Stimulated activated effector memory CD8-positive, alpha-beta T cell treated with anti-CD3 and anti-CD28 coated beads, Interleukin-12 subunit alpha, Interleukin-12 subunit beta, amount 100 ng/mL, for 72 hours (primary cell): Measurements from ENCODE around the gene PTPN18.

Source experiments
- ATAC-seq: fragments of 150-1000 bp; cut with Tn5 transposase; 2 replicates; pipeline ENCODE4 v1.10.0; 2021
- DNase-seq, 2 donors: peaks; one replicate each; pipeline ENCODE4 v3.0.0; 2021 to 2022; ENCODE audit warnings: low spot score in 2 of 2
- H3K27ac Mint-ChIP-seq: one replicate; pipeline ENCODE4 v1.8.0; 2022; ENCODE audit warnings: mild to moderate bottlenecking, mixed read lengths
- H3K36me3 Mint-ChIP-seq: one replicate; pipeline ENCODE4 v1.8.0; 2022; ENCODE audit warnings: mild to moderate bottlenecking, mixed read lengths
- H3K4me1 Mint-ChIP-seq: one replicate; pipeline ENCODE4 v1.8.0; 2022; ENCODE audit warnings: mixed read lengths
- H3K4me3 Mint-ChIP-seq: one replicate; pipeline ENCODE4 v1.8.0; 2022; ENCODE audit warnings: mild to moderate bottlenecking, mixed read lengths
- H3K9me3 Mint-ChIP-seq: one replicate; pipeline ENCODE4 v1.8.0; 2022; ENCODE audit warnings: mixed read lengths

Gene PTPN18

DNA sequence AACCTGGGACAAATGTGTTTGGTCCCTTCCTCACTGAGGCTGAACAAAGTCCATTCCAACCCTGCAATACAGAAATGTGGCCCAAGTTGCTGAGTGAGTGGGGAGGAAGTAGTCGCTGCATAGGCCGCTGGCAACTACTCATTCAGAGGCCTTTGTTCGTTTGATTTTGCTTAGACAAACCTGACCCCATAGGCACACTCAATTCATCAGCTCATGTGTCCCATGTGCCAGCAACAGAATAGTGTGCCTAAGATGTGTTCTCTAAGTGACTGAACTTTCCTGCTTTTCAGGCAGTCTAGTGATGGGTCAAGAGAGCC, 23.0 kb downstream of the PTPN18 start:
- no peak overlapping the region for H3K27ac Mint-ChIP-seq
- no peak overlapping the region for H3K4me3 Mint-ChIP-seq
- H3K36me3 Mint-ChIP-seq: peaks cover 65% of the 10 kb centered on the region
- no peak for ATAC-seq
- no peaks in the 10 kb centered on the region for H3K9me3 Mint-ChIP-seq
- H3K4me1 Mint-ChIP-seq: peaks cover 58% of the 10 kb centered on the region
- no peak for DNase-seq

DNA sequence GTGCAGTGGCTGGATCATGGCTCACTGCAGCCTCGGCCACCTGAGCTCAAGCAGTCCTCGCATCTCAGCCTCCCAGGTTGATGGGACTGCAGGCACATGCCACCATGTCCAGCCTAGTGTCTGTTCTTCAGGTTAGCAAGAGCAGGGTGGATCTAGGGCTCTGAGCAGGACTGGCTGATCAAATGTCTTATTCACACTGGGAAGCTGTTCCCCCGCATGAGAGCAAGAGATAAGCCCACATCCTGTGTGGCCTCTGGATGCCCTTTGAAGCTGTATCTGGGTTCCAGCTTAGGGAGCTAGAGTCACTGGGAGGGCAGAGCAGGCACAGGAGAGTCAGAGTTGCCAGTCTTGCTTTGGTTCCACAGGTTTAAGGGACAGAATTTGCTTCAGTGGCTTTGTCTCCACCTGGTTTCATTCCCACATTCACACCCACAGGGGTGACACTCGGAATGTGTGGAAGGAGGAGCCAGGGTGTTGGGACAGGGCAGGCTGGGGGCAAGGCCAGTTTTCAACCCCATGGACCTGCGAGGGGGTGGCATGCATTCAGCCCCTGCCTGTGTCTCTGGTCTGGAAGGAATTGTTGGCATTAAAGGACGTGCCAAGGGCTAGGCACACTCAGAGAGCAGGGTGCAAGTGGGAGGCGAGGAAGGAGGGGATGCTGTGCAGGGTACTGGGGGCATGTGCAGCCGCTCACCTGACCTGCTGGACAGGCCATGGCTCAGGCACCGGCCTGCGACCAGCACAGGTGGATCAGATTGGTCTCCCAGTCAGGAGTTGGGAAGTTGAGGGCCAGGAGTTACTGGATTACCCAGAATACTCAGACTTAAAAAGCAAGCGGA, 24.5 kb downstream of the PTPN18 start:
- Mint-ChIP-seq H3K4me3 (no peak overlapping the region), H3K36me3 (peaks cover 52% of the 10 kb centered on the region), H3K27ac (peak overlapping the region; percentile 20), H3K9me3 (no peaks in the 10 kb centered on the region), H3K4me1 (peaks cover 46% of the 10 kb centered on the region)
- DNase-seq (no peak), ATAC-seq (peak; percentile 91)

- peaks cover 44% of the 10 kb centered on the region for H3K4me1 Mint-ChIP-seq
- ATAC-seq: no peak
- no peak overlapping the region for H3K27ac Mint-ChIP-seq
- H3K9me3 Mint-ChIP-seq: no peaks in the 10 kb centered on the region
- H3K36me3 Mint-ChIP-seq: peaks cover 48% of the 10 kb centered on the region
- DNase-seq: no peak
- no peak overlapping the region for H3K4me3 Mint-ChIP-seq
Measured at GRCh38 chr2:130381145-130381544, 25.3 kb downstream of the PTPN18 start.

DNA sequence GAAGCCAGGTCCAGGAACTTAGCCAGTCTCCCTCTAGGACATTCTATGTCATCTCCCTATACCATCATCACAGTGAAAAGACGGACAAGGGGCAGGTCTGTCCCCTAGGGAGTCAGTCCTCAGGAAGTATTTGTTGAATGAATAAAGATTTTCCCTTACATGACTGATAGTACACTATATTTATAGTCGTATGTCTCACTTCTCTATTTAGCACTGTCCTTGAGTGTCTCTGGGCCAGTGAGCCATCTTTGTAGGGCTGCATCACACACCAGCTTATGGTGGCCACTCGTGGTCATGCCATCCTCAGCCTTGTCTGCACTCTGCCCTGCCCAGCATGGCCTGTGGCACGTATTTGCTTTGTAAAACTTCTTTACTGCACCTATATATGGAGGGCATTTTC, 25.8 kb downstream of the PTPN18 start:
- DNase-seq (no peak), ATAC-seq (no peak)
- H3K4me3 Mint-ChIP-seq: no peak overlapping the region
- no peaks in the 10 kb centered on the region for H3K9me3 Mint-ChIP-seq
- H3K27ac Mint-ChIP-seq: no peak overlapping the region
- peaks cover 46% of the 10 kb centered on the region for H3K36me3 Mint-ChIP-seq
- peaks cover 42% of the 10 kb centered on the region for H3K4me1 Mint-ChIP-seq

DNA sequence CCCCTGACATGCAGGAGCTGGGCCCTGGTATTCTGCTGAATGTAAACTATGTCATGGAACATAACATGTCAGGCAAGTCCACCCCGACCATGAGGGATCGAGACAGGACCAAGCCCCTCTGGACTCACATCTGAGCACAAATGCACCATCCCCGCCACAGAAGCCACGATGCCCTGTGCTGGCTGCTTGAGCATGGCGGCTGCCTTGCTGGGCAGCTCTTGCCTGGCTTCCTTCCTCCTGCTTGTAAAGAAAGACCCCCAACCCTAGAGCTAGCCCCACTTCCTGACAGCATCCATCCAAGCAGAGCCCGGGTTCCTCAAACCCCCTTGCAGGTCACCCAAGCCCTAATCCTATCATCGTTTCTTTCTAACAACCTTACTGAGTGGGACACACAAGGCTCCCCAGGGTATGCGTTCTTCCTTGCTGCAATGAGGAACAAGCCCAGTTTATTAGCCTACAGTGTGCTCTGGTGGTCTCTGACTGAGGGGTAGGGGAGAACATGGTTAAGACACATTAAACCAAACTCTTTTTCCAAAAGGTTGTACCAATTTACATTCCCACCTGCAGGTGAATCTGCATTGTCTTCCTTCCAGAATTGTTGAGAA, 26.6 kb downstream of the PTPN18 start:
- no peak for ATAC-seq
- no peak for DNase-seq
- peaks cover 46% of the 10 kb centered on the region for H3K36me3 Mint-ChIP-seq
- peak overlapping the region; percentile 14 for H3K27ac Mint-ChIP-seq
- H3K9me3 Mint-ChIP-seq: no peaks in the 10 kb centered on the region
- H3K4me3 Mint-ChIP-seq: no peak overlapping the region
- H3K4me1 Mint-ChIP-seq: peaks cover 34% of the 10 kb centered on the region

DNA sequence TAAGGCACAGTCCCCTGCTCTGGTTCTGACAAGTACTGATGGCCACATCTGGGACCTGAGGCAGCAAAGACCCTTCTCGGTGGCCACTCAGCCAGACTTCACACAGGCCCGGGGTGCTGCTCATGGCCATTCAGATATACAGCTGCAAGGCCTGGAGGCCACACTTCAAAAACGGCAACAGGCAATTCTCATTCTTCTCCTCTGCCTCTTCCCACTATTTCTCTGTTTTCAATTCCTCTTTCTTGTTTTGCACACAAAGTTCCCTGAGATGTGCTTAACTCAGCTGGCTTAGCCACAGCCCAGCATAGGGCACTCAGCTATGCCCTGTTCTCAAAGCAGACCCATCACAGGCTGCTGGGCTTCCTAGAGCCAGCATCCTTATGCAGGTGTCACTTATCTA, 29.9 kb downstream of the PTPN18 start:
- ATAC-seq: no peak
- H3K27ac Mint-ChIP-seq: no peak overlapping the region
- H3K9me3 Mint-ChIP-seq: no peaks in the 10 kb centered on the region
- peaks cover 13% of the 10 kb centered on the region for H3K4me1 Mint-ChIP-seq
- peaks cover 34% of the 10 kb centered on the region for H3K36me3 Mint-ChIP-seq
- DNase-seq: no peak
- no peak overlapping the region for H3K4me3 Mint-ChIP-seq

- Mint-ChIP-seq H3K36me3 (peaks cover 26% of the 10 kb centered on the region), H3K27ac (no peak overlapping the region)
- no peak for ATAC-seq
Measured at GRCh38 chr2:130387071-130387400, 31.2 kb downstream of the PTPN18 start.

DNA sequence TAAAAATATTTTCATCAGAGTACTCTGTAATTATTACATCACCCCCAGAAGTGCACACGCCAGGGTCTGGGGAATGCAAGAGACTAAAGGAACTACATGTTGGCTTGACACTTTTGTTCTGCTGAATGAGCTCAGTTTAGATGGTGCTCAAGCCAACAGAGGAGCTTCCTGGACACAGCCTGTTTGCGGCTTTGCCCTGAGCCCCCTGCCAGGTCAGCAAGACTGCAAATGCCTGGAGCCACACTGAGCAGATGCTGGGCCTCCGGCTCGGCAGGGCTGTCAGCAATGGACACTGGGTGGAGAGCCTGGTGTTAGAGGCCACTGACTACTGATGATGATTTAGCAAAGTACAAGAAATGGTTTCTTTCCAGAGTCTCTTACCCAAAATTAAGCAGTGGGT, 31.9 kb downstream of the PTPN18 start:
- ATAC-seq (no peak), DNase-seq (no peak)
- peaks cover 18% of the 10 kb centered on the region for H3K36me3 Mint-ChIP-seq
- no peaks in the 10 kb centered on the region for H3K9me3 Mint-ChIP-seq
- no peak overlapping the region for H3K4me3 Mint-ChIP-seq
- H3K4me1 Mint-ChIP-seq: peaks cover 22% of the 10 kb centered on the region
- H3K27ac Mint-ChIP-seq: no peak overlapping the region

More at GRCh38 chr2:130387071-130387400, 31.2 kb downstream of the PTPN18 start:
- peaks cover 19% of the 10 kb centered on the region for H3K4me1 Mint-ChIP-seq
- no peaks in the 10 kb centered on the region for H3K9me3 Mint-ChIP-seq
- DNase-seq: no peak
- no peak overlapping the region for H3K4me3 Mint-ChIP-seq

DNA sequence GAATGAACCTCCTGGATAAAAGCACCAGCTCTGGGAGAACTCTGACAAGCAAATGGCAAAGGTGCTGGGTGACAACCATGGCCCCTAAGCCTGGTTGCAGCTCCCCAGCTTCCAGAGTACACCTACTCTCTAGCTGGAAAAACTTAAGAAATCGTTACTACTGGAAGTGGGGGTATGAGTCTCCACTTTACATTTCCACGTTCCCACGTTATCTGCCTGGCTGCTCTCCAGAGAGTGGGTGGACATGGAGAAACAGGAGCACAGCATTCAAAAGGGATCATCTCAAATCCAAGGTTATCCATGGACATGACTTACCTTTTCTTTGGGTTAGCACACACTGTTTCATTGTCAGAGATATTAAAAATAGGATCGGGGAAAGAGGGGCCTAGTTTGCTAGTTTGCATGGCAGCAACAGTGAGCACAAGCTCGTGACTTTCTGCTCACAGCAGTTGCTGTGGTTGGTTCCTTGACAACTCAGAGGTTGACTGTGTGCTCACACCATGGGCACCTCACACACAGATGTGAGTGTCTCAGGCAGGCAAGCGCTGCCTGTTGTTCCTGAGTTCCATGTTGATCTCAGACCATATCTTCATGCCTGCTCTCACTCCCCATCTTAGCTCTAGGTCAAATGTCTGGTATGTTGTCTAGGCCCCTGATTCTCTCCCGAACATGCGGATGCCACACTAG, 32.5 kb downstream of the PTPN18 start:
- Mint-ChIP-seq H3K4me3 (no peak overlapping the region), H3K4me1 (peaks cover 22% of the 10 kb centered on the region), H3K36me3 (peaks cover 13% of the 10 kb centered on the region), H3K27ac (no peak overlapping the region), H3K9me3 (no peaks in the 10 kb centered on the region)
- DNase-seq (no peak), ATAC-seq (no peak)

DNA sequence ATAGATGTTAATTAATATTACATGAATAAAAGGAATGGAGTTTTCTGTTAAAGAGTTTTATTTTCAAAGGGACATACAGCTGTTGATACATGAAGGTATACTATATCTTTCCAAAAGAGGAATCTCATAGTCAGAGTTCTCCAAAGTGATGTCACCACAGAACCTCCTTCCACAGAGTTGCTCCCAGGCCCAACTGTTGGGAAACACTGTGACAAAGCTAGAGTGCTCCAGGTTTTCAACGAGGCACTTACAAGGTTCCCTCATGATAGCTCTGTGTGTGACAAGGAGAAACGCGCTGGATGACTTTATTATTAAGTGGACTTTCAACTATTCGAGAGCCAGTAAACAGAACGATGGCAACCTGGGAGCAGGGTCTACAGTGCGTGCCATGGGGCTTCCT, 33.5 kb downstream of the PTPN18 start:
- Mint-ChIP-seq H3K4me3 (no peak overlapping the region), H3K4me1 (peaks cover 22% of the 10 kb centered on the region), H3K36me3 (peaks cover 6% of the 10 kb centered on the region), H3K27ac (no peak overlapping the region), H3K9me3 (no peaks in the 10 kb centered on the region)
- ATAC-seq (no peak), DNase-seq (no peak)

DNA sequence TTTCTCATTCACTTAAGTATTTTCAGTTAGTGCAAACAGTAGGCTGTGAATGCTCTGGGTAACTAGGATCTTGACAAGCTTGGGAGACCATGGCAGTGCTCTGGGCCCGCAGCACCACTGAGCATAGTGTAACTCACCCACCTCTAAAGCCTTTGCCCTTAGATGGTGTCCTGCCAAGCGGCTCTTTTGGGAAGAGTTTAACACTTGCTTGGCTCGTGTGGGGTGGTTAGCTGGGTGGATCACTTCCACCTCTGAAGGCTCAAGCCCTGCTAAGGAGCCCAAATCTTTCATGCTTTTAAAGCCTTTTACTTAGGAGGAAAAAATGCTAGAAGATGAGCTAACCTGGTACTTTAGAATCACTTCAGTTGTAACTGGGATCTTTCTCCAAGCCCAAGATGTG, 33.9 kb downstream of the PTPN18 start:
- ATAC-seq (no peak), DNase-seq (no peak)
- Mint-ChIP-seq H3K4me1 (peaks cover 22% of the 10 kb centered on the region), H3K27ac (no peak overlapping the region), H3K4me3 (no peak overlapping the region), H3K9me3 (no peaks in the 10 kb centered on the region), H3K36me3 (peaks cover 6% of the 10 kb centered on the region)

DNA sequence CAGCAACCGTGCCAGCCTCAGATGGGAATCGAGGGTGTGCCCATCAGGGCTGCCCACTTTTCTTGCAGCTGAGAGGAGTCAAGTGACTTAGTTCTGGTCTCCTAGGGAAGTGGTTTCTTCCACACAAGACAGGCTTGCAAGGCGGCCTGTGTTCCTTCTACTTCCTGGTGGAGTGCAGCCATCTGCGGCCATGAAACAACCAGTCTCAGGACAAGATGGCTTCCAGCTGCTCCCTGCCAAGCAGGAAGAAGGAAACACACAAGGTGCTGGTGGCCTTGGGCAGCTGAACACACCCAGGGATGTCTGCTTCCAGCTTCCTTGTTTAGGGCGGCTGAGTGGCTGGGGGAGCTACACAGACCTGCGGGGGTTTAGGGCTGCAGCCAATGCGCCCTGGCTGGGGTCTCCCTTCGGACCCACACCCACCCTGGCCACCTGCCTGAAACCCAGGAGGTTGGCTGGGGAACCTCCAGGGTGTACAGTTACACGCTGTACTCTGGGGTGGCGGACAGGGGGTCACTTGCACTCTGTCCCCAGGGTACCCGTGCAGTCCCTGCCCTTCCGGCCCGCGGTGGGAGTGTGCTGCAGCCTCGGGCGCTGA, 34.7 kb downstream of the PTPN18 start:
- Mint-ChIP-seq H3K9me3 (no peaks in the 10 kb centered on the region), H3K4me3 (peak overlapping the region; percentile 79), H3K36me3 (peaks cover 6% of the 10 kb centered on the region), H3K4me1 (peaks cover 22% of the 10 kb centered on the region), H3K27ac (no peak overlapping the region)
- DNase-seq: peak in 1 of 2 donors; percentile 45
- ATAC-seq: peak; percentile 6

- Mint-ChIP-seq H3K4me1 (peaks cover 15% of the 10 kb centered on the region), H3K9me3 (no peaks in the 10 kb centered on the region), H3K27ac (peak overlapping the region; percentile 29), H3K4me3 (peak overlapping the region; percentile 79), H3K36me3 (peaks cover under 1% of the 10 kb centered on the region)
- DNase-seq (peak; percentile 48 to 77), ATAC-seq (peak; percentile 98)
Measured at GRCh38 chr2:130391058-130391871, 35.4 kb downstream of the PTPN18 start.

DNA sequence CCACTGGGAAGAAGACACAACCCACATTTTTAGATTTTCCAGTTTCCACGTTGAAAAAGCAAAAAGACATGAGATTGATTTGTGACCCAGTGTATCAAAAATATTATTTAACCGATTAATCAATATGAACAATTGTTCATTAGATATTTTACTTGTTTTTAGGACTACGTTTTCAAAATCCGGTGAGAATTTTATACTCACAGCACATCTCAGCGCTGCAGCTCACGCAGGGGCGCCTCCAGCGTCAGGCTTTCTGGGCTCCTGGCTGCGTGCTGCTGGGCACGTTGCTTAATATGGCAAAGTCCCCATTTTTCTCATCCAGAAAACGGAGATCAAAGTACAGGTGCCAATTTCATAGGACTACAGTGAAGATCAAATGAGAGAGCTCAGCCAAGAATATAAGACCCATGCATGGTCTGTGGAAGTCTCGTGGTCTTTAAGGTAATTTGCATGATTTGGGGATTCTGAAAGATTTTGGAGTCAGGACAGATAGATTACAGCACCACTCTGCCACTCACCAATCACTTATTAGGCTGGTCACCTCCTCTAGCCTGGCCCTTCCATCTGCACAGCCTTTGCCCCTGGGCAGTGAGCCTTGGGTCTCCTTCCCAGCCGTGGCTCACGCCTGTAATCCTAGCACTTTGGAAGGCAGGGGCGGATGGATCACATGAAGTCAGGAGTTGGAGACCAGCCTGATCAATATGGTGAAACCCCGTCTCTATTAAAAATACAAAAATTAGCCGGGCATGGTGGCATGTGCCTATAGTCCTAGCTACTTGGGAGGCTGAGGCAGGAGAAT, 36.2 kb downstream of the PTPN18 start:
- Mint-ChIP-seq H3K4me3 (peak overlapping the region; percentile 79), H3K9me3 (no peaks in the 10 kb centered on the region), H3K4me1 (peaks cover 14% of the 10 kb centered on the region), H3K27ac (peak overlapping the region; percentile 29), H3K36me3 (no peaks in the 10 kb centered on the region)
- no peak for ATAC-seq
- no peak for DNase-seq
